Measurements from ENCODE around the gene PAQR6. TPM values are rescaled to one million over a fixed set of nuclear protein-coding genes. Genes with fewer than 3 reads are reported as not detected.

Gene PAQR6
- total and polyA plus RNA-seq, 2 of the 8 experiments (the other 6 are each of a cell fraction or from before 2014, with no cell fraction given) = 7.1 to 11.3 TPM

- Histone ChIP-seq H3K4me3 (ENCODE audit: extremely low read depth in 1 of 4, insufficient read depth in 2 of 4, low read depth in 3 of 4, low read length in 4 of 4) (no peak overlapping the region), H4K5ac (ENCODE audit: insufficient read length, low read depth, low read length) (no peak overlapping the region), H3K4ac (replicated peaks; ENCODE audit: insufficient read length, low read depth, low read length) (no peak overlapping the region), H2BK15ac (ENCODE audit: low read length) (no peak overlapping the region), H3K23ac (ENCODE audit: insufficient read length) (no peak overlapping the region), H3K14ac (ENCODE audit: insufficient read length) (no peak overlapping the region), H3K79me2 (ENCODE audit: control insufficient read depth in 1 of 2, insufficient read depth in 2 of 2, low read length in 2 of 2) (no peaks in the 10 kb centered on the region), H3K9me3 (ENCODE audit: insufficient read depth in 2 of 2, low read depth in 1 of 2, low read length in 1 of 2) (no peaks in the 10 kb centered on the region), H3K4me2 (ENCODE audit: insufficient read depth in 1 of 2, low read depth in 2 of 2, low read length in 2 of 2) (0 out of 4 replicates have a peak overlapping the region, but pooled peaks of 1 of the 2 experiments have one; percentile 17), H4K20me1 (replicated peaks in 1 of 2; ENCODE audit: control insufficient read depth in 1 of 2, insufficient read depth in 2 of 2, low read length in 2 of 2) (peaks cover 0 to 4% of the 10 kb centered on the region in 2 experiments), H3K4me1 (replicated peaks in 1 of 4; ENCODE audit: control insufficient read depth in 3 of 4, insufficient read depth in 4 of 4, low read length in 3 of 4) (peaks cover 0 to 16% (median 9%) of the 10 kb centered on the region in 4 experiments), H4K91ac (replicated peaks; ENCODE audit: insufficient read length, low read length) (no peak overlapping the region), H2AK5ac (ENCODE audit: low read depth, low read length) (no peak overlapping the region; the same call in 1 of the 2 replicates), H3K23me2 (ENCODE audit: low read depth, low read length) (no peaks in the 10 kb centered on the region), H3K18ac (ENCODE audit: extremely low read depth, low read length) (peak overlapping the region; percentile 38; the same call in 1 of the 2 replicates), H2BK5ac (ENCODE audit: low read depth, low read length) (no peak overlapping the region), H3K9ac (replicated peaks in 1 of 4; ENCODE audit: extremely low read depth in 1 of 4, low read depth in 3 of 4, low read length in 3 of 4) (no peak overlapping the region), H3K27ac (ENCODE audit: low read depth, low read length) (no peak overlapping the region; the same call in 1 of the 2 replicates), H3K79me1 (ENCODE audit: low read depth, low read length) (no peaks in the 10 kb centered on the region), H3K36me3 (ENCODE audit: control insufficient read depth in 2 of 4, insufficient read depth in 4 of 4, low read length in 3 of 4) (peaks cover 21 to 44% (median 33%) of the 10 kb centered on the region in 4 experiments), H4K8ac (ENCODE audit: extremely low read depth, insufficient read depth, low read length) (peak overlapping the region; percentile 58), H3K27me3 (replicated peaks in 1 of 4; ENCODE audit: control insufficient read depth in 3 of 4, extremely low read depth in 1 of 4, insufficient read depth in 3 of 4, low read length in 3 of 4) (no peaks in the 10 kb centered on the region), H2BK20ac (ENCODE audit: low read length) (no peak overlapping the region), H2AFZ (ENCODE audit: low read length) (no peak overlapping the region), H3K56ac (replicated peaks; ENCODE audit: insufficient read length, low read depth, low read length) (no peak overlapping the region), H2BK120ac (replicated peaks; ENCODE audit: low read depth, low read length) (no peak overlapping the region), H2BK12ac (ENCODE audit: low read depth, low read length) (no peak overlapping the region)
- DNase-seq (ENCODE audit: low read depth in 1 of 2, low spot score in 2 of 2) (no peak), FAIRE-seq (no peak)
- CTCF ChIA-PET (ENCODE audit: partially characterized antibody) = interaction anchor here (0.7 to 47.2 kb wide), 8 partner anchors 10 to 152 kb away, joined by 3 to 1265 read pairs (median 4); partner anchors contain the start of gene SEMA4A
- POLR2A ChIA-PET (ENCODE audit: partially characterized antibody) = interaction anchor here (0.6 to 11.8 kb wide), 16 partner anchors 12 to 198 kb away, joined by 3 to 102 read pairs (median 4); partner anchors contain the start of genes PMF1, SMG5 and TMEM79
- 89% methylated on average over 2 of the region's 4 CpGs; no CpG with 5 or more reads in 1 of the 2 experiments for WGBS, 2 experiments (ENCODE audit: extremely low coverage in 1 of 2, insufficient coverage in 1 of 2, insufficient read length in 1 of 2, insufficient replicate concordance in 2 of 2, low coverage in 1 of 2, low lambda C conversion rate in 2 of 2, missing lambda C conversion rate in 1 of 2)
- TF ChIP-seq MAFK (IDR thresholded peaks at IDR 0.05; ENCODE audit: low read depth, low read length) (no peak), SAP30 (IDR thresholded peaks at IDR 0.05; ENCODE audit: insufficient read depth, insufficient replicate concordance, low read length) (no peak), NRF1 (IDR thresholded peaks at IDR 0.05; ENCODE audit: low read depth, low read length) (no peak), EZH2 (IDR thresholded peaks at IDR 0.05; ENCODE audit: low read depth, low read length, severe bottlenecking) (no peak), POLR2AphosphoS5 (IDR thresholded peaks at IDR 0.05; ENCODE audit: low read depth, low read length) (no peak; the same call in 1 of the 2 replicates), RAD21 (IDR thresholded peaks at IDR 0.05 in 1 of 2, conservative IDR thresholded peaks at IDR 0.05 in 1 of 2; ENCODE audit: low read depth in 2 of 2, low read length in 2 of 2) (no peak), SIX5 (IDR thresholded peaks at IDR 0.05; ENCODE audit: low read depth, low read length) (no peak), CHD1 (IDR thresholded peaks at IDR 0.05; ENCODE audit: low read depth, low read length) (no peak), GABPA (IDR thresholded peaks at IDR 0.05; ENCODE audit: borderline replicate concordance, insufficient read depth, low read length) (no peak), GTF2F1 (IDR thresholded peaks at IDR 0.05; ENCODE audit: borderline replicate concordance, low read depth, low read length) (no peak), RXRA (IDR thresholded peaks at IDR 0.05; ENCODE audit: insufficient read depth, low read depth, low read length) (no peak)
- TF ChIP-seq, protein P1, sequence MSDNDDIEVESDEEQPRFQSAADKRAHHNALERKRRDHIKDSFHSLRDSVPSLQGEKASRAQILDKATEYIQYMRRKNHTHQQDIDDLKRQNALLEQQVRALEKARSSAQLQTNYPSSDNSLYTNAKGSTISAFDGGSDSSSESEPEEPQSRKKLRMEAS (IDR thresholded peaks at IDR 0.05) = no peak
These were observed 447 bp upstream of the PAQR6 start for GRCh38 chr1:156248323-156248683.
